HEK293 (cell line): Measurements from ENCODE around the gene IGDCC3.

ENCODE experiments used
- PRDM4 ChIP-seq: fragments of 450-650 bp; formaldehyde crosslinking; IDR thresholded peaks from 2 replicates; pipeline ENCODE4 v1.5.1; 2017; ENCODE audit warnings: missing biosample characterization, missing genetic modification characterization
- ZBTB26 ChIP-seq: fragments of 450-650 bp; formaldehyde crosslinking; optimal IDR thresholded peaks from 2 replicates; pipeline ENCODE3; 2016; ENCODE audit warnings: missing biosample characterization, mild to moderate bottlenecking, missing genetic modification characterization
- ZBTB8A ChIP-seq: fragments of 450-650 bp; formaldehyde crosslinking; IDR thresholded peaks from 2 replicates; pipeline ENCODE4 v1.5.1; 2016; ENCODE audit warnings: missing biosample characterization, missing genetic modification characterization
- ZNF23 ChIP-seq: fragments of 450-650 bp; formaldehyde crosslinking; IDR thresholded peaks from 2 replicates; pipeline ENCODE4 v1.5.1; 2016; ENCODE audit warnings: missing biosample characterization, missing genetic modification characterization, borderline replicate concordance
- ZNF426 ChIP-seq: fragments of 450-650 bp; formaldehyde crosslinking; IDR thresholded peaks from 2 replicates; pipeline ENCODE4 v1.5.1; 2017; ENCODE audit warnings: missing biosample characterization, missing genetic modification characterization, mild to moderate bottlenecking, inconsistent platforms, moderate library complexity
- TF ChIP-seq, protein P1 (sequence below): fragments of 450-650 bp; formaldehyde crosslinking; IDR thresholded peaks from 2 replicates; pipeline ENCODE4 v1.5.1; 2016; ENCODE audit warnings: missing biosample characterization, missing genetic modification characterization

GRCh38 chr15:65416845-65417416, 39.1 kb upstream of the IGDCC3 start:
- TF ChIP-seq, protein P1, sequence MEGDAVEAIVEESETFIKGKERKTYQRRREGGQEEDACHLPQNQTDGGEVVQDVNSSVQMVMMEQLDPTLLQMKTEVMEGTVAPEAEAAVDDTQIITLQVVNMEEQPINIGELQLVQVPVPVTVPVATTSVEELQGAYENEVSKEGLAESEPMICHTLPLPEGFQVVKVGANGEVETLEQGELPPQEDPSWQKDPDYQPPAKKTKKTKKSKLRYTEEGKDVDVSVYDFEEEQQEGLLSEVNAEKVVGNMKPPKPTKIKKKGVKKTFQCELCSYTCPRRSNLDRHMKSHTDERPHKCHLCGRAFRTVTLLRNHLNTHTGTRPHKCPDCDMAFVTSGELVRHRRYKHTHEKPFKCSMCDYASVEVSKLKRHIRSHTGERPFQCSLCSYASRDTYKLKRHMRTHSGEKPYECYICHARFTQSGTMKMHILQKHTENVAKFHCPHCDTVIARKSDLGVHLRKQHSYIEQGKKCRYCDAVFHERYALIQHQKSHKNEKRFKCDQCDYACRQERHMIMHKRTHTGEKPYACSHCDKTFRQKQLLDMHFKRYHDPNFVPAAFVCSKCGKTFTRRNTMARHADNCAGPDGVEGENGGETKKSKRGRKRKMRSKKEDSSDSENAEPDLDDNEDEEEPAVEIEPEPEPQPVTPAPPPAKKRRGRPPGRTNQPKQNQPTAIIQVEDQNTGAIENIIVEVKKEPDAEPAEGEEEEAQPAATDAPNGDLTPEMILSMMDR (tag by site-specific recombination): no peak
- no peak for TF ChIP-seq PRDM4 (tag by site-specific recombination)
- no peak for TF ChIP-seq ZNF426 (tag by site-specific recombination)
- no peak for TF ChIP-seq ZBTB26 (tag by site-specific recombination)
- no peak for TF ChIP-seq ZNF23 (tag by site-specific recombination)
- no peak for TF ChIP-seq ZBTB8A (tag by site-specific recombination)
